ENCODE data around the gene ZNF423.
A peak's percentile ranks its signal among the peaks of the same experiment; 100 is the strongest.

ZNF423 gene

GRCh38 chr16:49743658-49744057 is 112.3 kb downstream of the ZNF423 start:
- DNase-seq (ENCODE audit: low read depth in 1 of 2, low spot score in 1 of 2): no peak
- in situ Hi-C loops (cut with HindIII; ENCODE audit: low pct_unique_long_range_greater_than_20kb, low sequenced_read_pairs): no loop called here
- TF ChIP-seq JUND (IDR thresholded peaks at IDR 0.05; ENCODE audit: low read depth): no peak

- in situ Hi-C loops (cut with HindIII; ENCODE audit: low pct_unique_long_range_greater_than_20kb, low sequenced_read_pairs): no loop called here
- DNase-seq (ENCODE audit: low read depth in 1 of 2, low spot score in 1 of 2): no peak
- TF ChIP-seq JUND (IDR thresholded peaks at IDR 0.05; ENCODE audit: low read depth): no peak
These were observed 112.8 kb downstream of the ZNF423 start for GRCh38 chr16:49743203-49743464.

GRCh38 chr16:49742428-49743202 is 113.3 kb downstream of the ZNF423 start:
- no peak for TF ChIP-seq JUND (IDR thresholded peaks at IDR 0.05; ENCODE audit: low read depth)
- DNase-seq (ENCODE audit: low read depth in 1 of 2, low spot score in 1 of 2): no peak
- in situ Hi-C loops (cut with HindIII; ENCODE audit: low pct_unique_long_range_greater_than_20kb, low sequenced_read_pairs): no loop called here

GRCh38 chr16:49740256-49740655 is 115.7 kb downstream of the ZNF423 start:
- no peak for TF ChIP-seq JUND (IDR thresholded peaks at IDR 0.05; ENCODE audit: low read depth)
- DNase-seq (ENCODE audit: low read depth in 1 of 2, low spot score in 1 of 2): no peak
- in situ Hi-C loops (cut with HindIII; ENCODE audit: low pct_unique_long_range_greater_than_20kb, low sequenced_read_pairs): no loop called here

- peak in 1 of 2 experiments; percentile 3 for DNase-seq (ENCODE audit: low read depth in 1 of 2, low spot score in 1 of 2)
- in situ Hi-C loops (cut with HindIII; ENCODE audit: low pct_unique_long_range_greater_than_20kb, low sequenced_read_pairs): no loop called here
- TF ChIP-seq JUND (IDR thresholded peaks at IDR 0.05; ENCODE audit: low read depth): no peak
These were observed 116.5 kb downstream of the ZNF423 start for GRCh38 chr16:49739381-49739780.

GRCh38 chr16:49738832-49739231 is 117.1 kb downstream of the ZNF423 start:
- no peak for DNase-seq (ENCODE audit: low read depth in 1 of 2, low spot score in 1 of 2)
- no peak for TF ChIP-seq JUND (IDR thresholded peaks at IDR 0.05; ENCODE audit: low read depth)
- in situ Hi-C loops (cut with HindIII; ENCODE audit: low pct_unique_long_range_greater_than_20kb, low sequenced_read_pairs): no loop called here

- in situ Hi-C loops (cut with HindIII; ENCODE audit: low pct_unique_long_range_greater_than_20kb, low sequenced_read_pairs): no loop called here
- TF ChIP-seq JUND (IDR thresholded peaks at IDR 0.05; ENCODE audit: low read depth): no peak
- DNase-seq (ENCODE audit: low read depth in 1 of 2, low spot score in 1 of 2): no peak
These were observed 117.9 kb downstream of the ZNF423 start for GRCh38 chr16:49738001-49738400.

GRCh38 chr16:49737541-49737940 is 118.4 kb downstream of the ZNF423 start:
- in situ Hi-C loops (cut with HindIII; ENCODE audit: low pct_unique_long_range_greater_than_20kb, low sequenced_read_pairs): no loop called here
- TF ChIP-seq JUND (IDR thresholded peaks at IDR 0.05; ENCODE audit: low read depth): no peak
- DNase-seq (ENCODE audit: low read depth in 1 of 2, low spot score in 1 of 2): no peak

- in situ Hi-C loops (cut with HindIII; ENCODE audit: low pct_unique_long_range_greater_than_20kb, low sequenced_read_pairs): no loop called here
- no peak for TF ChIP-seq JUND (IDR thresholded peaks at IDR 0.05; ENCODE audit: low read depth)
- no peak for DNase-seq (ENCODE audit: low read depth in 1 of 2, low spot score in 1 of 2)
These were observed 121.6 kb downstream of the ZNF423 start for GRCh38 chr16:49734331-49734730.

- no peak for DNase-seq (ENCODE audit: low read depth in 1 of 2, low spot score in 1 of 2)
- in situ Hi-C loops (cut with HindIII; ENCODE audit: low pct_unique_long_range_greater_than_20kb, low sequenced_read_pairs): no loop called here
- TF ChIP-seq JUND (IDR thresholded peaks at IDR 0.05; ENCODE audit: low read depth): no peak
These were observed 122.5 kb downstream of the ZNF423 start for GRCh38 chr16:49733313-49734009.

- in situ Hi-C loops (cut with HindIII; ENCODE audit: low pct_unique_long_range_greater_than_20kb, low sequenced_read_pairs): no loop called here
- DNase-seq (ENCODE audit: low read depth in 1 of 2, low spot score in 1 of 2): no peak
- TF ChIP-seq JUND (IDR thresholded peaks at IDR 0.05; ENCODE audit: low read depth): no peak
These were observed 124.0 kb downstream of the ZNF423 start for GRCh38 chr16:49731911-49732310.

GRCh38 chr16:49730772-49731171 is 125.1 kb downstream of the ZNF423 start:
- TF ChIP-seq JUND (IDR thresholded peaks at IDR 0.05; ENCODE audit: low read depth): no peak
- in situ Hi-C loops (cut with HindIII; ENCODE audit: low pct_unique_long_range_greater_than_20kb, low sequenced_read_pairs): no loop called here

GRCh38 chr16:49727611-49728010 is 128.3 kb downstream of the ZNF423 start:
- no peak for DNase-seq (ENCODE audit: low read depth in 1 of 2, low spot score in 1 of 2)
- TF ChIP-seq JUND (IDR thresholded peaks at IDR 0.05; ENCODE audit: low read depth): no peak
- in situ Hi-C loops (cut with HindIII; ENCODE audit: low pct_unique_long_range_greater_than_20kb, low sequenced_read_pairs): no loop called here

More at GRCh38 chr16:49730772-49731171, 125.1 kb downstream of the ZNF423 start:
- DNase-seq (ENCODE audit: low read depth in 1 of 2, low spot score in 1 of 2): no peak

All from T47D (cell line).